ENCODE measurements around the gene RNF220. TPM values are rescaled to one million over a fixed set of nuclear protein-coding genes. Genes with fewer than 3 reads are reported as not detected.

Gene RNF220
- total and polyA plus RNA-seq, 2 donors (not counting 3 experiments of a cell fraction or from before 2014, with no cell fraction given) = 62.7 to 66.6 TPM

DNA sequence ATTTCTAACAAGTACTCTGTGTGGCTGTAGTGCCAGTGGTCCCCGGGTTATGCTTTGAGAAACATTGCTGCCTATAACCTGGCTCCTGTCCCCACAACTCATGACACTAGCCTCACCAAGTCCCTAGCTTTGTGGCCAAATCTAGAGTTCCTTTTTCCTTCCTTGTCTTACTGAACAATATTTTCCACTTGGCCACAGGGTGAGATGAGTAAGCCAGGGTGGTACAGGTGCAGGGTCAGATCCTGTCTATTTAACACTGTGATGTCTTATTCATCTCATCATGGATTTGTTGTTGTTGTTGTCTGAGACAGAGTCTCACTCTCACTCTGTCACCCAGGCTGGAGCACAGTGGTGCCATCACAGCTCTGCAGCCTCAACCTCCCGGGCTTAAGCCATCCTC, 288.1 kb downstream of the RNF220 start:
- no peak for DNase-seq (ENCODE audit: low read depth, low spot score)
- TF ChIP-seq GATA2 (IDR thresholded peaks at IDR 0.05; ENCODE audit: insufficient read depth, insufficient read length, low read depth, low read length) (no peak), MYC (IDR thresholded peaks at IDR 0.05; ENCODE audit: low read depth, low read length) (no peak), JUN (IDR thresholded peaks at IDR 0.05; ENCODE audit: borderline replicate concordance, insufficient read depth, insufficient read length, low read depth) (no peak), EZH2 (IDR thresholded peaks at IDR 0.05; ENCODE audit: borderline replicate concordance, low read depth, low read length, severe bottlenecking) (no peak)
- TF ChIP-seq, protein P1, sequence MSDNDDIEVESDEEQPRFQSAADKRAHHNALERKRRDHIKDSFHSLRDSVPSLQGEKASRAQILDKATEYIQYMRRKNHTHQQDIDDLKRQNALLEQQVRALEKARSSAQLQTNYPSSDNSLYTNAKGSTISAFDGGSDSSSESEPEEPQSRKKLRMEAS (IDR thresholded peaks at IDR 0.05; ENCODE audit: insufficient read depth, insufficient read length) = no peak
- ChIA-PET CTCF (no interaction called here), POLR2A (no interaction called here)
- peaks cover 4 to 18% of the 10 kb centered on the region in 2 experiments for H3K27me3 ChIP-seq (ENCODE audit: control insufficient read depth in 2 of 2, insufficient read depth in 2 of 2, low read length in 2 of 2)
- H3K36me3 ChIP-seq (ENCODE audit: control insufficient read depth in 2 of 2, extremely low read depth in 1 of 2, insufficient read depth in 2 of 2, low read length in 2 of 2) = no peaks in the 10 kb centered on the region
- H3K4me2 ChIP-seq (ENCODE audit: insufficient read depth, low read length) = no peak overlapping the region
- dilution Hi-C loops (cut with MboI; ENCODE audit: extremely low pct_ligation_motif_present, low sequenced_read_pairs) = no loop called here
- FAIRE-seq = no peak
- no peak overlapping the region for H3K4me3 ChIP-seq (replicated peaks in 1 of 3; ENCODE audit: insufficient read depth in 1 of 3, low read depth in 1 of 3, low read length in 3 of 3)
- no peak overlapping the region for H3K9ac ChIP-seq (replicated peaks; ENCODE audit: extremely low read depth, insufficient read depth, low read length)
- no peaks in the 10 kb centered on the region for H3K9me1 ChIP-seq (replicated peaks; ENCODE audit: control insufficient read depth, extremely low read depth, insufficient read depth, low read length)
- no peaks in the 10 kb centered on the region for H3K4me1 ChIP-seq (ENCODE audit: control insufficient read depth, extremely low read depth, insufficient read depth, low read length)
- no peak overlapping the region for H2AFZ ChIP-seq (ENCODE audit: low read depth, low read length)
- H3K27ac ChIP-seq (ENCODE audit: insufficient read depth, low read depth, low read length) = no peak overlapping the region
- no peaks in the 10 kb centered on the region for H3K9me3 ChIP-seq (replicated peaks; ENCODE audit: control insufficient read depth, insufficient read depth, low read length)
- BruUV-seq (replicated peaks) = no TSS peak
- H4K20me1 ChIP-seq (replicated peaks; ENCODE audit: control insufficient read depth, extremely low read depth, insufficient read depth, low read length) = no peaks in the 10 kb centered on the region
- intact Hi-C loops (cut with micrococcal nuclease) = no loop called here
- no peaks in the 10 kb centered on the region for H3K79me2 ChIP-seq (ENCODE audit: control insufficient read depth, insufficient read depth, low read length)

DNA sequence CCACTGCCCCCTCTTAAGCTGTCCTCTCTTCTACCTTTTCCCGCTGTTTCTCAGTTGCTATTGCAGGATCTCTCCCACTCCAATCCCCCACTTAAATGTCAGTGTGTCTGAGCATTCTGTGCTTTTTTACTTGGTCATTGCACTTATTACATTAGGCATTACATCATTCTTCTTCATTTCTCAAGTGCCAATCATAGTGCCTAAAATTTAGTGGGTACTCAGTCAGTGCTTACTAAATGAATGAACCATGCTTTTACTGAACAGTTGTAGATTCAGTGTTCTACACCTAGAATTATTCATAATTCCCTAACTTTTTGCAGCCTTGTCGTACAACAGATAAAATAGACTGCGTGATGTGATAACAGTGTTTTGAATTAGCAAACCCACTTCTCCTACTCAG, 288.8 kb downstream of the RNF220 start:
- H3K9me3 ChIP-seq (replicated peaks; ENCODE audit: control insufficient read depth, insufficient read depth, low read length) = no peaks in the 10 kb centered on the region
- no TSS peak for BruUV-seq (replicated peaks)
- H3K27me3 ChIP-seq (ENCODE audit: control insufficient read depth in 2 of 2, insufficient read depth in 2 of 2, low read length in 2 of 2) = peaks cover 4 to 18% of the 10 kb centered on the region in 2 experiments
- no peaks in the 10 kb centered on the region for H3K4me1 ChIP-seq (ENCODE audit: control insufficient read depth, extremely low read depth, insufficient read depth, low read length)
- no peak for DNase-seq (ENCODE audit: low read depth, low spot score)
- no peak overlapping the region for H3K4me3 ChIP-seq (replicated peaks in 1 of 3; ENCODE audit: insufficient read depth in 1 of 3, low read depth in 1 of 3, low read length in 3 of 3)
- no peaks in the 10 kb centered on the region for H3K79me2 ChIP-seq (ENCODE audit: control insufficient read depth, insufficient read depth, low read length)
- H4K20me1 ChIP-seq (replicated peaks; ENCODE audit: control insufficient read depth, extremely low read depth, insufficient read depth, low read length) = no peaks in the 10 kb centered on the region
- H3K9me1 ChIP-seq (replicated peaks; ENCODE audit: control insufficient read depth, extremely low read depth, insufficient read depth, low read length) = no peaks in the 10 kb centered on the region
- no peak overlapping the region for H2AFZ ChIP-seq (ENCODE audit: low read depth, low read length)
- no peak for FAIRE-seq
- H3K9ac ChIP-seq (replicated peaks; ENCODE audit: extremely low read depth, insufficient read depth, low read length) = no peak overlapping the region
- TF ChIP-seq JUN (IDR thresholded peaks at IDR 0.05; ENCODE audit: borderline replicate concordance, insufficient read depth, insufficient read length, low read depth) (no peak), POLR2A (IDR thresholded peaks at IDR 0.05; ENCODE audit: low read depth, low read length) (no peak), EZH2 (IDR thresholded peaks at IDR 0.05; ENCODE audit: borderline replicate concordance, low read depth, low read length, severe bottlenecking) (no peak)
- TF ChIP-seq, protein P2, sequence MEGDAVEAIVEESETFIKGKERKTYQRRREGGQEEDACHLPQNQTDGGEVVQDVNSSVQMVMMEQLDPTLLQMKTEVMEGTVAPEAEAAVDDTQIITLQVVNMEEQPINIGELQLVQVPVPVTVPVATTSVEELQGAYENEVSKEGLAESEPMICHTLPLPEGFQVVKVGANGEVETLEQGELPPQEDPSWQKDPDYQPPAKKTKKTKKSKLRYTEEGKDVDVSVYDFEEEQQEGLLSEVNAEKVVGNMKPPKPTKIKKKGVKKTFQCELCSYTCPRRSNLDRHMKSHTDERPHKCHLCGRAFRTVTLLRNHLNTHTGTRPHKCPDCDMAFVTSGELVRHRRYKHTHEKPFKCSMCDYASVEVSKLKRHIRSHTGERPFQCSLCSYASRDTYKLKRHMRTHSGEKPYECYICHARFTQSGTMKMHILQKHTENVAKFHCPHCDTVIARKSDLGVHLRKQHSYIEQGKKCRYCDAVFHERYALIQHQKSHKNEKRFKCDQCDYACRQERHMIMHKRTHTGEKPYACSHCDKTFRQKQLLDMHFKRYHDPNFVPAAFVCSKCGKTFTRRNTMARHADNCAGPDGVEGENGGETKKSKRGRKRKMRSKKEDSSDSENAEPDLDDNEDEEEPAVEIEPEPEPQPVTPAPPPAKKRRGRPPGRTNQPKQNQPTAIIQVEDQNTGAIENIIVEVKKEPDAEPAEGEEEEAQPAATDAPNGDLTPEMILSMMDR (IDR thresholded peaks at IDR 0.05; ENCODE audit: extremely low read depth in 1 of 2, insufficient read depth in 1 of 2, low read depth in 1 of 2, low read length in 2 of 2) = no peak
- intact Hi-C loops (cut with micrococcal nuclease) = no loop called here
- H3K27ac ChIP-seq (ENCODE audit: insufficient read depth, low read depth, low read length) = no peak overlapping the region
- dilution Hi-C loops (cut with MboI; ENCODE audit: extremely low pct_ligation_motif_present, low sequenced_read_pairs) = no loop called here
- H3K4me2 ChIP-seq (ENCODE audit: insufficient read depth, low read length) = no peak overlapping the region
- POLR2A ChIA-PET = no interaction called here
- no peaks in the 10 kb centered on the region for H3K36me3 ChIP-seq (ENCODE audit: control insufficient read depth in 2 of 2, extremely low read depth in 1 of 2, insufficient read depth in 2 of 2, low read length in 2 of 2)
- CTCF ChIA-PET = no interaction called here
